Measurements from ENCODE around the gene PPM1E.

DNA sequence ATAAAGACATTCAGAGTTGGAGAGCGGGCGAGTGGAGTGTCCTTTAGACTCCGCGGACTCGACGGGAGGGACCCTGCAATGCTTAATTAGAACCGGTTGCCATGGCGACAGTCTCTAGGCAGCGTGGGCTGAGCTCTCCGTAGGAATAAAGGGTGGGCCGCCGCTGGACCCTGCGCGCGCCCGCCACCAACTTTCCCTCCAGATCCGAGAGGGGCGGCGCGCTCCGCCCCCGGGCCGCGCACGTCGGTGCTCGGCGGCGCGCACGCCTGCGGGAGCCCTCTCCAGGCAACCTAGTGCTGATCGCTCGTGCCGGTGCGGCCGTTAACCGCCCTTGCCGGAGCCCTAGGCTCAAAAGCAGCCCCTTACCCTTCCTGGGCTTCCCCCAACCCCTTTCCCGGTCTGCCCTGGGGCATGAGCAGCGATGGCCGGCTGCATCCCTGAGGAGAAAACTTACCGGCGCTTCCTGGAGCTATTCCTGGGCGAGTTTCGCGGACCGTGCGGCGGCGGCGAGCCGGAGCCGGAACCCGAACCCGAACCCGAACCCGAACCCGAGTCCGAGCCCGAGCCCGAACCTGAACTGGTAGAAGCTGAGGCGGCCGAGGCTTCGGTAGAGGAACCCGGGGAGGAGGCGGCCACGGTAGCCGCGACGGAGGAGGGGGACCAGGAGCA, at the start of gene PPM1E:
- TF ChIP-seq EZH2 (IDR thresholded peaks at IDR 0.05): no peak
- TF ChIP-seq POLR2AphosphoS5 (IDR thresholded peaks at IDR 0.05; ENCODE audit: borderline replicate concordance, low read depth, low read length): peak; percentile 49; the same call in 1 of the 2 replicates
